ENCODE measurements around the gene DGKI.

- TF ChIP-seq POLR2AphosphoS5 (IDR thresholded peaks at IDR 0.05), result no peak
- no peak for TF ChIP-seq POLR2A (IDR thresholded peaks at IDR 0.05)
- TF ChIP-seq, protein P1, sequence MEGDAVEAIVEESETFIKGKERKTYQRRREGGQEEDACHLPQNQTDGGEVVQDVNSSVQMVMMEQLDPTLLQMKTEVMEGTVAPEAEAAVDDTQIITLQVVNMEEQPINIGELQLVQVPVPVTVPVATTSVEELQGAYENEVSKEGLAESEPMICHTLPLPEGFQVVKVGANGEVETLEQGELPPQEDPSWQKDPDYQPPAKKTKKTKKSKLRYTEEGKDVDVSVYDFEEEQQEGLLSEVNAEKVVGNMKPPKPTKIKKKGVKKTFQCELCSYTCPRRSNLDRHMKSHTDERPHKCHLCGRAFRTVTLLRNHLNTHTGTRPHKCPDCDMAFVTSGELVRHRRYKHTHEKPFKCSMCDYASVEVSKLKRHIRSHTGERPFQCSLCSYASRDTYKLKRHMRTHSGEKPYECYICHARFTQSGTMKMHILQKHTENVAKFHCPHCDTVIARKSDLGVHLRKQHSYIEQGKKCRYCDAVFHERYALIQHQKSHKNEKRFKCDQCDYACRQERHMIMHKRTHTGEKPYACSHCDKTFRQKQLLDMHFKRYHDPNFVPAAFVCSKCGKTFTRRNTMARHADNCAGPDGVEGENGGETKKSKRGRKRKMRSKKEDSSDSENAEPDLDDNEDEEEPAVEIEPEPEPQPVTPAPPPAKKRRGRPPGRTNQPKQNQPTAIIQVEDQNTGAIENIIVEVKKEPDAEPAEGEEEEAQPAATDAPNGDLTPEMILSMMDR (IDR thresholded peaks at IDR 0.05), result no peak
These were observed 114.6 kb downstream of the DGKI start for GRCh38 chr7:137732168-137732567.

Data from stomach (tissue), 4 donors.